Fibroblast of lung (primary cell): ENCODE measurements around the gene XRN2.

Source experiments
- CTCF ChIP-seq, 2 donors: IDR thresholded peaks in 1 of 2; conservative IDR thresholded peaks in 1 of 2; 1 replicate in 1 of 2; 2 replicates in 1 of 2; pipeline ENCODE4 v1.5.1; 2011 to 2012; ENCODE audit warnings: low read length in 2 of 2, control low read depth in 1 of 2, inconsistent platforms in 1 of 2, low read depth in 1 of 2, mild to moderate bottlenecking in 1 of 2
- EZH2 ChIP-seq: IDR thresholded peaks from 2 replicates; pipeline ENCODE4 v1.5.1; 2012; ENCODE audit warnings: low read length, control low read depth, mild to moderate bottlenecking; ENCODE audit errors: missing control alignments

DNA sequence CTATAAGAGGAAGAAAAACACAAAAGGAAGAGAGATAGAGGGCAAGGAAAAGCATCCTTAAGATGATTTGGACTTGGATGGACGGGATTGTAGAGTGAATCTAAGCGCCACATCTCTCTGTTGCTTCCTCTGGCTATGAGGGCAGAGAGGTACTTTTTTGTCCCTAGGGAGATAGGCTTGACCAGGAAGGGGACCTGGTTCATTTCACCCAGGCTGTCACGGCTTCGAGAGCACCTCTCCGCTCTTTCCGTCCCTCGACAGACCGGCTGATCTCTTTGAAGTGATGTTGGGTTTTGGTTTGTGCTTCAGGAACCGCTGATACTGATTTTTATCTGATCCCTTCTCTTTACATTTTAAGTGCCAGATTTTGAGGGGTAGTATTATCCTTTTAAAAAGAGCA is 74.6 kb downstream of the XRN2 start:
- no peak for TF ChIP-seq CTCF (conservative IDR thresholded peaks at IDR 0.05 in 1 of 2, IDR thresholded peaks at IDR 0.05 in 1 of 2; ENCODE audit: low read depth in 1 of 2, low read length in 2 of 2)
- TF ChIP-seq EZH2, result no peak
